Skeletal muscle satellite cell (primary cell): Measurements from ENCODE around the gene GATAD2A.
A peak's percentile ranks its signal among the peaks of the same experiment; 100 is the strongest.

Source experiments
- H3K27me3 ChIP-seq: 2 replicates; pipeline ENCODE4 v1.7.0; 2013; ENCODE audit warnings: low read length; ENCODE audit not compliant: control insufficient read depth, insufficient read depth
- H3K36me3 ChIP-seq: 2 replicates; pipeline ENCODE4 v1.7.0; 2013; ENCODE audit warnings: mild to moderate bottlenecking, control low read depth, low read length; ENCODE audit not compliant: insufficient read depth
- H3K4me1 ChIP-seq: 2 replicates; pipeline ENCODE4 v1.7.0; 2013; ENCODE audit warnings: low read length; ENCODE audit not compliant: control insufficient read depth, insufficient read depth
- H3K4me2 ChIP-seq: 2 replicates; pipeline ENCODE4 v1.7.0; 2013; ENCODE audit warnings: mild to moderate bottlenecking, low read length
- H3K4me3 ChIP-seq: 2 replicates; pipeline ENCODE4 v1.7.0; 2013; ENCODE audit warnings: low read length
- H3K9ac ChIP-seq: 2 replicates; pipeline ENCODE4 v1.7.0; 2013; ENCODE audit warnings: mild to moderate bottlenecking, low read depth, low read length, moderate library complexity
- H3K9me3 ChIP-seq: replicated peaks from 2 replicates; pipeline ENCODE4 v1.7.0; 2013; ENCODE audit warnings: mild to moderate bottlenecking, control low read depth, low read length

Gene GATAD2A

DNA sequence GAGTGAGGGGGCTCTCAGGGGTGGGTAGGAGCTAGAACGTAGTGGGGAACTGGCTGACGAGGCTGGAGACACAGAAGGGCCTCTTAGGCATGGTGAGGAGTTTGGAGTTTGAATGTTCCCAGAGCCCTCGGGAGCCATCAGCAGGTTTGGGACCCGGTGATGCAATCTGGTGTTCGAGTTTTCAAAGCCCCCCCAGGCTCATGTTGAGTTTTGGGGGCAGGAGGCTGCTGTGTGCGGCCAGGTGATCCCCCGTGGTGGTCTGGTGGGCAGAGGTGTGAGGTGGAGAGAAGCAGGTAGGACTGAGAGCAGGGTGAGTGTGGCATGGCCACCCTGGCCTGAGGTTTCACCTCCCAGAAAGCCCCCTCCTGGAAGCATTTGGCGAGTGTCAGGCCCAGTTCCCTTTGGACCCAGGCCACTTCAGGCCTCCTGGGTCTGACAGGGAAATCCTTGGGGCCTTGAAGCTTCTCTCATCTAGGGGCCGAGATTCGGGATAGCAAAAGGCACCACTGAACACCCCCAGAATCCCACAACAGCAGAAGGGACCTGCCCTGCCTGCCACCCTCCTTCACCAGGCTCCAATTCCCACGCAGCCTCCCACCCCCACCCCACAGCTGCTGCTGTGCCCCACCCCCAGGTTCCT is 124.4 kb downstream of the GATAD2A start:
- Histone ChIP-seq H3K27me3 (no peaks in the 10 kb centered on the region), H3K9ac (no peak overlapping the region), H3K9me3 (no peaks in the 10 kb centered on the region), H3K36me3 (peaks cover 28% of the 10 kb centered on the region), H3K4me1 (peaks cover 12% of the 10 kb centered on the region), H3K4me2 (no peak overlapping the region), H3K4me3 (no peak overlapping the region)

DNA sequence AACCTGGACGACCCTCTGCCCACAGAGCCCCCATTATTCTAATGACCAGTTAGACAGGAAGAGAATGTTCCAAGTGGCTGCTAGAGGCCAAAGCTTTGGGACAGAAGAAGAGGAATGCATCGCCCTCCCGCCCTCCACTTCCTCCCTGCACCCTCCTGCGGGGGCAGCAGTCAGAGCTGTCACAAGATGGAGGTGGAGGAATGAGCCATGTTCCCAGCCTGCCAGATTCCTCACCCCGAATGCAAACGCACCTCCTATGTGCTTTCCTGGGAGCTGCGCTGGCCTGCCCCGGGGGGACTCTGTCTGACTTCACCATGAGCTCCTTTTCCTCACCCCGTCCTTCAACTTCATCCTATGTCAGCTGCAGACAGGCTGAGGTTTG is 124.9 kb downstream of the GATAD2A start:
- H3K9ac ChIP-seq, result no peak overlapping the region
- peaks cover 12% of the 10 kb centered on the region for H3K4me1 ChIP-seq
- H3K27me3 ChIP-seq, result no peaks in the 10 kb centered on the region
- no peak overlapping the region for H3K4me2 ChIP-seq
- H3K36me3 ChIP-seq, result peaks cover 26% of the 10 kb centered on the region
- H3K9me3 ChIP-seq, result no peaks in the 10 kb centered on the region
- no peak overlapping the region for H3K4me3 ChIP-seq

DNA sequence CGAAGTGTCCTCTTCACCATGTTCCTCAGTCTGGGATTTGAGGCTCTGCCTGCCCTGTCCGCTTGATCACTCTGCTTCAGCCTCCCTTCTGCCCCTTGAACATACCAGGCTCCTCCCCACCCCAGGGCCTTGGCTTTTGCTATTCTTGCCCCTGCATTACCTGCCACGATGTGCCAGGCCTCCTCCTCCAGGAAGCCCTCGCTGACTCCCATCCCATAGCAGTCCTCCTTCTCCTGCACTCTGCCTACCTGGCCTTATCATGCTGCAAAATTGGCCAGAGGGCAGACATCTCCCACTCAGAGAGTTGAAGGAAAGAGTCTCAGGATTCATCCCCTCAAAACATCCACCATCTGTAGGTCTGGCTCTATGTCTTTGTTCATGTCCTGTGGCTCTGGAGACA is 125.4 kb downstream of the GATAD2A start:
- H3K4me3 ChIP-seq, result no peak overlapping the region

DNA sequence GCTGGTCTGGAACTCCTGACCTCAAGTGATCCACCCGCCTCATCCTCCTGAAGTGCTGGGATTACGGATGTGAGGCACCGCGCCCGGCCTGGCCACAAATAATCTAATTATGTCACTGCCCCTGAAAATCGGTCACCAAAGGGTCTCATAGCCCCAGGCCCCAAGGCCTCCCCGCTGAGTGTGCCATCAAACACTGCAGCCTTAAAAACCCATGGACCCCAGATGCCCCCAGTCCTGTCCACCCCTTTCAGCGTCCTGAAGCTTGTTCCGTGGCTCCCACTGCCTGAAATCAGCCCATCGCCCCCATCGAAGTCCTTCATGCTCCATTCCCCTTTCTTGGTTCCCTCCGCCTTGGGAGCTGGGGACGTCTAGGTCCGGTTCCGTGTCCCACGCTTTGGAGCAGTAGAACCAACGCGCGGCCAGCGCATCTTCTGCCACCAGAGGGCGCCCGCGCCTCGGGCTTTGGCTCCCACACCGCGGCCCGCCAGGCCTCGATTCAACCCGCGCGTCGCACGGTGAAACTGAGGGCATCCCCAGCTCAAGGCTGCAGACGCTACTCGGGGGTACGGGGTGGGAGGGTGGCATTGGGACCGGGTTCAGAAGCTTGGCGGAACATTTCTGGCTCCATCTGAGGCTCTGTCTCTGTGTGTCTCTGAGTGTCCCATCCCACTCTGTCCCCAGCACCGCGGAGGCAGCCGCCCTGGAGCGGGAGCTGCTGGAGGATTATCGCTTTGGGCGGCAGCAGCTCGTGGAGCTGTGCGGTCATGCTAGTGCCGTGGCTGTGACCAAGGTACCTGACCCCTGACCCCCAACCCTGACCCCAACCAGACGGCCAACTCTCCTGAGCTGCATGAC is 126.7 kb downstream of the GATAD2A start:
- Histone ChIP-seq H3K4me3 (no peak overlapping the region), H3K9me3 (no peaks in the 10 kb centered on the region), H3K9ac (no peak overlapping the region), H3K27me3 (no peaks in the 10 kb centered on the region), H3K4me2 (peak overlapping the region; percentile 42), H3K36me3 (peaks cover 16% of the 10 kb centered on the region), H3K4me1 (peaks cover 12% of the 10 kb centered on the region)

More for the DNA sequence above, 125.4 kb downstream of the GATAD2A start:
- no peak overlapping the region for H3K9ac ChIP-seq
- H3K36me3 ChIP-seq, result peaks cover 26% of the 10 kb centered on the region
- H3K9me3 ChIP-seq, result no peaks in the 10 kb centered on the region
- H3K27me3 ChIP-seq, result no peaks in the 10 kb centered on the region
- H3K4me1 ChIP-seq, result peaks cover 12% of the 10 kb centered on the region
- H3K4me2 ChIP-seq, result no peak overlapping the region

DNA sequence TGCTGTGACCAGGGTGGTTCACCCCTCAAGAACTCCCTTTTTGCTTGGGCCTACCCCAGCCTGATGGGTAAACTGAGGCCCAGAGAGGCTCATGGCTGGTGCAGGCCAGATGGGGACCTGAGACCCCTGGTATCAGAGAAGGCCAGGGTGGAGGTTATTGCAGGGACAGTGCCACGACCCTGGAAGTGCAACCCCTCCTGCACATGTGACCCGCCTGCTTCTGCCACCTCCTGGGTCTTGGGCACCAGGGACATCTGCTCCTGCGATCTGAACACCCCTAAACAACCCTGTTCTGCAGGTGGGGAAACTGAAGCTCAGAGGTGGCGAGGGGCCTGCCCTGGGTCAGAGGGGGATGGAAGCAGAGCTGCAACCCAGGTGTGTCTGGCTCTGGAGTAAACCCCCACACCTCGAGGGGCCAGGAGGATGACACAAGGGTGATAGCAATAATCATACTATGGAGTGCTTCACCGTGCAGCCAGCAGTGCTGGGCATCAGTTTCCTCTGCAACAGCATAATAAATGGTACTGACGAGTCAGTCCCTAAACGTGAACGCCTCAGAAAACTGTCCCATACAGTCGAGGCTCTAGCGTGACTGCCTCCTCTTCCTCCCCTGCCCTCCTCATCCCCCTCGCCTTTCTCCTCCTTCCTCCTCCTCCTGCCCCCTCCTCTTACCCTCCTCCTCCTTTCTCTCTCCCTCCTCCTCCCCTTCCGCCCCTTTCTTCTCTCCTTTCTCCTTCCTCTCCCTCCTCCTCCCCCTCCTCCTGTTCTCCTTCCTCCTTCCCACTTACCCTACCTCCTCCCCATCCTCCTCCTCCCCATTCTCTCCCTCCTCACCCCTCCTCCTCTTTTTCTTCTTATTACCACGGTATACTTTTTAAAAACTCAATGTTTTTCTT is 127.6 kb downstream of the GATAD2A start:
- H3K9me3 ChIP-seq, result no peaks in the 10 kb centered on the region
- H3K4me3 ChIP-seq, result no peak overlapping the region
- peaks cover 7% of the 10 kb centered on the region for H3K27me3 ChIP-seq
- H3K4me2 ChIP-seq, result no peak overlapping the region
- peaks cover 18% of the 10 kb centered on the region for H3K4me1 ChIP-seq
- H3K36me3 ChIP-seq, result peaks cover 8% of the 10 kb centered on the region
- H3K9ac ChIP-seq, result no peak overlapping the region

DNA sequence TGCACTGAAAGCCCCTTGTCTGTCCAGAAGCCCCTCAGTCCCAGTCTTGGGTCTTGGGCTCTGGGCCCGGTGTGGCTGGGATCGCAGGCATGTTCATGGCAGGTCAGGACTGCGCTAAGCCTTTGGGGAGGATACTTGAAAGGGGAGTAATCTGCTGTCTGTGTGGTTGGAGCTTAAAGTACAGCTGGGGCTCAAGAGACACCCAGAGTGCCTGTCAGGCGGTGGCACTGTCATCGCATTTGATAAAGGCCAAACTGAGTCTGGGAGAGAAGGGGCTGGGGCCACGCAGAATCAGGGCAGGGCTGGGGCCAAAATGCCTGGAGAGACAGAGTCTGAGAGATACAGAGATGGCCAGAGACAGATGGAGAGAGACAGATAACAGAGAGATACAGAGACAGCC is 128.4 kb downstream of the GATAD2A start:
- Histone ChIP-seq H3K9me3 (no peaks in the 10 kb centered on the region), H3K4me1 (peaks cover 26% of the 10 kb centered on the region), H3K9ac (no peak overlapping the region), H3K4me2 (no peak overlapping the region), H3K36me3 (peaks cover 2% of the 10 kb centered on the region), H3K27me3 (peaks cover 14% of the 10 kb centered on the region), H3K4me3 (no peak overlapping the region)

DNA sequence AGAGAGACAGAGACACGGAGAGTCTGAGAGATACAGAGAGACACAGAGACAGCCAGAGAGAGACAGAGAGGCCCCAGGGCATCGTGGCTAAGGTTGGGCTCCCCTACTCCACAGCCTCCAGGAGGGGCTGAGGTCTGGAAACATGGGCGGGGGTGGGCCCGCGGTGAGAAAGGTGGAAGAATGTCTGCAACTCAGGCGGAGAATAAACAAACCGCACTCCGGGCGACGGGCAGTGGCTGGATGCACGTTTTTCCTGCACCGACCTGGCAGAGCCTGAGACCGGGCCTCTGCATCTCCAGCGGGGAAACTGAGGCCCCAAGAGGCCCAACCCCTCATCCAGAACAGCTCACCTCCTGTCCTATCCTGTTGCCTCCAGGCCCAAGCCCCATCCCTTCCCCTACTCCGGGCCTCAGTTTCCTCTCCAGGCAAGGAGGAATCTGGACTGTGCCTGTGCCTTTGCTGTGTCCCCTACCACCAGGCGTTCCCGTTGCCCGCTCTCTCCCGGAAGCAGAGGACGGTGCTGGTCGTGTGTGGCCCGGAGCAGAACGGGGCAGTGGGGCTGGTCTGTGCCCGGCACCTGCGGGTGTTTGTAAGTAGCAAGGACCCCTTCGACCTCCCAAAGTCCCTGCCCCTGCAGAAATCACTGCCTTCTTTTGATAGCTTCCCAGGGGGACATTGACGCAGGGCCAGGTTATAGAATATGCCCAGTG is 129.2 kb downstream of the GATAD2A start:
- Histone ChIP-seq H3K9ac (no peak overlapping the region), H3K27me3 (peaks cover 18% of the 10 kb centered on the region), H3K4me2 (no peak overlapping the region), H3K36me3 (no peaks in the 10 kb centered on the region), H3K9me3 (no peaks in the 10 kb centered on the region), H3K4me3 (no peak overlapping the region), H3K4me1 (peaks cover 26% of the 10 kb centered on the region)

DNA sequence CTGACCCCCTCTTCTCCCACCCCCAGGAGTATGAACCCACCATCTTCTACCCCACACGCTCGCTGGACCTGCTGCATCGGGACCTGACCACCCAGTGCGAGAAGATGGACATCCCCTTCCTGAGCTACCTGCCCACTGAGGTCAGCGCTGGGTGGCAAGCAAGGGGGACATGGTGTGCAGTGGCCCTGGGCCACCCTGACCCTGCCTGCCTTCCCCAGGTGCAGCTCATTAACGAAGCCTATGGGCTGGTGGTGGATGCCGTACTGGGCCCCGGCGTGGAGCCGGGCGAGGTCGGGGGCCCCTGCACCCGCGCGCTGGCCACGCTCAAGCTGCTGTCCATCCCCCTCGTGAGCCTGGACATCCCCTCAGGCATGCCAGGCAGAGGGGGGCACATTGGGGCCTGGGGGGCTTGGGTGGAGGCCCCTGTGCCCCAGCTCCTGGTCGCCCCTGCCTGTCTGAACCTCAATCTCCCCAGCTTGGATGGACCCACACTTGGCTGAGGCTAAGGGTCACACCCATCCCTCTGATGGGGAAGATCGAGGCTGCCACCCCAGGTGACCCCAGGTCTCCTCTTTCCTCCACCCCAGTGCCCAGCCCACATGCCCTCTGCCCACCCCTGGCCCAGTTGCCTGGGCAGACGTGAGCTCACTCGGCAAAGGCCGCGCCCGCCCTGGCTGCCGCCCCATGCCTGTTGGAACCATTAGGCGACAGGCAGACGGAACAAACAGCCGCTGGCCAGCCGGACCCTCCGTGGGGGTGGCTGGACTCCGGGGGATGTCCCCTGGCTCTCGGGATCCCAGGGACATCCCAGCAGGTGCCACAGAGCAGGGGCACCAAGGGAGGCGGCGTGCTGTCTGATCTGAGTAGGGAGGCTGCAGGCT is 130.1 kb downstream of the GATAD2A start:
- H3K9ac ChIP-seq, result no peak overlapping the region
- H3K4me2 ChIP-seq, result no peak overlapping the region
- H3K27me3 ChIP-seq, result peaks cover 24% of the 10 kb centered on the region
- no peaks in the 10 kb centered on the region for H3K9me3 ChIP-seq
- H3K4me3 ChIP-seq, result no peak overlapping the region
- H3K4me1 ChIP-seq, result peaks cover 20% of the 10 kb centered on the region
- no peaks in the 10 kb centered on the region for H3K36me3 ChIP-seq

DNA sequence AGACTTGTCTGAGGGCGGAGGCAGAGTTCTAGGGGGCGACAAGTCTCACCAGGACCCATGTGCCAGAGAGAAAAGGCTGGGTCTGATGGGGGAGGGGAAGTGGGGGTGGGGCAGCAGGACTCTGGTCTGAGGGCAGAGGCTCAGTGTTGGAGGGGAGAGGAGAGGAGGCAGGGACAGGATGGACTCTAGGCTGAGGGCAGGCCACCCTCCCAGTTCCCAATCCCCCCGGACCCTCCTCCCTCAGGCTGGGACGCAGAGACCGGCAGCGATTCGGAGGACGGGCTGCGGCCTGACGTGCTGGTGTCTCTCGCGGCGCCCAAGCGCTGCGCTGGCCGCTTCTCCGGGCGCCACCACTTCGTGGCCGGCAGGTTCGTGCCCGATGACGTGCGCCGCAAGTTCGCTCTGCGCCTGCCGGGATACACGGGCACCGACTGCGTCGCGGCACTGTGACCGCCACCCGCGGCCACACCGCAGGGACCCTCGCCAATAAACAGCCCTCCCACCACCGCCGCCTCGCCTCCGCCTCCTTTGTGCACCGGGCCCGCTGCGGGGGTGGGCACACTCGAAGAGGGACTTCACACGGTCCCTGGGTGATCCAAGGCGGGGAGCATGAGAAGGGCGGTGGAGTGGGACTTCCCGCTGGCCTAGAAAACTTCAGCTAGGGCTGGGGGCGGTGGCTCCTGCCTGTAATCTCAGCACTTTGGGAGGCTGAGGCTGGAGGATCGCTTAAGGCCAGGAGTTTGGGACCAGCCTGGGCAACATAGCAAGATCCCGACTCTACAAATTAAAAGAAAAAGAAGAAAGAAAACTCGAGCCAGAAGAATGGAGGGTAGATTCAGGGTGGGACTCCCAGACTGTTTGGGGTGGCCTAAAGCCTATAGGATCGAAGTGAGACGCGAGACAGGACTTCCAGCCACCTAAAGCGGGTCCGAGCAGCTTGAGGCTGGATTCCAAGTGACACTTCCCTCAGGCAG is 131.9 kb downstream of the GATAD2A start:
- H3K4me3 ChIP-seq, result no peak overlapping the region
- H3K4me2 ChIP-seq, result peak overlapping the region; percentile 62
- peaks cover 28% of the 10 kb centered on the region for H3K27me3 ChIP-seq
- no peak overlapping the region for H3K9ac ChIP-seq
- no peaks in the 10 kb centered on the region for H3K9me3 ChIP-seq
- H3K36me3 ChIP-seq, result no peaks in the 10 kb centered on the region
- H3K4me1 ChIP-seq, result peaks cover 21% of the 10 kb centered on the region
